Measurements from ENCODE around the gene NAALADL2.
"Not testable (repeated sequence)": the region's sequence is repeated elsewhere in the genome, so short reads cannot be mapped to it uniquely, and the experiment has no call there.

NAALADL2 gene

GRCh38 chr3:175748087-175748730 lies 889.1 kb downstream of the NAALADL2 start:
- no peak for DNase-seq (ENCODE audit: low read depth in 3 of 3)

- DNase-seq (ENCODE audit: low read depth in 3 of 3): no peak
Measured at GRCh38 chr3:175749981-175750380, 890.8 kb downstream of the NAALADL2 start.

GRCh38 chr3:175751089-175751488 lies 892.0 kb downstream of the NAALADL2 start:
- DNase-seq (ENCODE audit: low read depth in 3 of 3): no peak

- DNase-seq (ENCODE audit: low read depth in 3 of 3): no peak
Measured at GRCh38 chr3:175763948-175764347, 904.8 kb downstream of the NAALADL2 start.

- no peak for DNase-seq (ENCODE audit: low read depth in 3 of 3)
Measured at GRCh38 chr3:175764722-175765121, 905.6 kb downstream of the NAALADL2 start.

- no peak for DNase-seq (ENCODE audit: low read depth in 3 of 3)
Measured at GRCh38 chr3:175770426-175770825, 911.3 kb downstream of the NAALADL2 start.

GRCh38 chr3:175777495-175777894 lies 918.4 kb downstream of the NAALADL2 start:
- no peak for DNase-seq (ENCODE audit: low read depth in 3 of 3)

GRCh38 chr3:175777965-175778364 lies 918.8 kb downstream of the NAALADL2 start:
- DNase-seq (ENCODE audit: low read depth in 3 of 3): no peak

GRCh38 chr3:175778994-175779393 lies 919.9 kb downstream of the NAALADL2 start:
- no peak for DNase-seq (ENCODE audit: low read depth in 3 of 3)

GRCh38 chr3:175787109-175787508 lies 928.0 kb downstream of the NAALADL2 start:
- not testable (repeated sequence) for DNase-seq (ENCODE audit: low read depth in 3 of 3)

GRCh38 chr3:175792245-175792644 lies 933.1 kb downstream of the NAALADL2 start:
- no peak for DNase-seq (ENCODE audit: low read depth in 3 of 3)

GRCh38 chr3:175798326-175798725 lies 939.2 kb downstream of the NAALADL2 start:
- DNase-seq (ENCODE audit: low read depth in 3 of 3): no peak

- no peak for DNase-seq (ENCODE audit: low read depth in 3 of 3)
Measured at GRCh38 chr3:175805825-175806224, 946.7 kb downstream of the NAALADL2 start.

- DNase-seq (ENCODE audit: low read depth in 3 of 3): no peak
Measured at GRCh38 chr3:175807175-175807574, 948.0 kb downstream of the NAALADL2 start.

- no peak for DNase-seq (ENCODE audit: low read depth in 3 of 3)
Measured at GRCh38 chr3:175818811-175819464, 959.8 kb downstream of the NAALADL2 start.

- not testable (repeated sequence) for DNase-seq (ENCODE audit: low read depth in 3 of 3)
Measured at GRCh38 chr3:175822766-175823491, 963.8 kb downstream of the NAALADL2 start.

GRCh38 chr3:175825016-175825580 lies 966.0 kb downstream of the NAALADL2 start:
- not testable (repeated sequence) for DNase-seq (ENCODE audit: low read depth in 3 of 3)

GRCh38 chr3:175826759-175827158 lies 967.6 kb downstream of the NAALADL2 start:
- no peak for DNase-seq (ENCODE audit: low read depth in 3 of 3)

GRCh38 chr3:175829809-175830208 lies 970.7 kb downstream of the NAALADL2 start:
- DNase-seq (ENCODE audit: low read depth in 3 of 3): not testable (repeated sequence)

GRCh38 chr3:175835763-175836162 lies 976.6 kb downstream of the NAALADL2 start:
- DNase-seq (ENCODE audit: low read depth in 3 of 3): not testable (repeated sequence)

GRCh38 chr3:175836617-175837016 lies 977.5 kb downstream of the NAALADL2 start:
- DNase-seq (ENCODE audit: low read depth in 3 of 3): no peak

- DNase-seq (ENCODE audit: low read depth in 3 of 3): no peak
Measured at GRCh38 chr3:175837962-175838361, 978.8 kb downstream of the NAALADL2 start.

Measured in stimulated activated CD4-positive, alpha-beta T cell treated with anti-CD3 and anti-CD28 coated beads, TNF-alpha, amount 100 ng/mL, for 4 hours (primary cell).